NCI-H1694 (cell line): ENCODE data around the gene ZNF511.
"Not testable (repeated sequence)": the region's sequence is repeated elsewhere in the genome, so short reads cannot be mapped to it uniquely, and the experiment has no call there.

Experiments used
- DNase-seq: peaks from one replicate; lab custom pipeline; 2025; lab: John Stamatoyannopoulos, UW

ZNF511 gene

DNA sequence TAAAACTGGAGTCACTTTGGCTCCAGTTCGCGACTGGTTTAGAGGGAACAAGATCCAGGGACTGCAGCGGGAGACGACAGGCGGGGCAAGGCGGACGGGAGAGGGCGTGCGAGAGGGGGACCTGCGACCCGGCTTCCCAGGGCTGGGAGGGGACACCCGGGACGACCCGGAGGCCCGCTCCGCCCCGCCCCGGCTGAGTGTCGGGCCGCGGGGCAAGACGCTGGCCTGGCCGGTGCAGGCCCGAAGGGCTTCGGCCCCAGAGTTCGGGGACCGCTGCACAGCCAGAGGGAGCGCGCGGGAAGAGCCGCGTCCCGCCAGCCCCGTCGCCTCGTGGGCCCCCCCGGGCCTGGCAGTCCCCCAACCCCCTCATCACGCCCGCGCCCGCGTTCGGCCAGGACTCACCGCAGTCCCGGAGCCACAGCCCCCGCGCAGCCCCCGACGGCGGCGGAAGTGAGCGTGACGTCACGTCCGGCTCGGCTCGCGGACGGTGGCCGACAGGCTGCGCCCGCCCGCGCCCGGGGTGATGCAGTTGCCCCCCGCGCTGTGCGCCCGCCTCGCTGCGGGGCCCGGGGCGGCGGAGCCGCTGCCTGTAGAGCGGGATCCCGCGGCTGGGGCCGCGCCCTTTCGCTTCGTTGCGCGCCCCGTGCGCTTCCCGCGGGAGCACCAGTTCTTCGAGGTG is at the start of gene ZNF511, which contains the start of gene TUBGCP2:
TSS of gene ZNF511 (plus strand) at position 494 of the 679 bp plus-strand sequence. CDS start at position 524, 30 bp downstream.
TSS of gene TUBGCP2 (minus strand) at position 452 of the 679 bp plus-strand sequence. CDS start 5,931 bp downstream, outside the sequence.
- no peak for DNase-seq

- no peak for DNase-seq
Measured at GRCh38 chr10:133259602-133259989, 49.1 kb upstream of the ZNF511 start.

GRCh38 chr10:133260895-133261725 is 47.6 kb upstream of the ZNF511 start:
- no peak for DNase-seq

DNA sequence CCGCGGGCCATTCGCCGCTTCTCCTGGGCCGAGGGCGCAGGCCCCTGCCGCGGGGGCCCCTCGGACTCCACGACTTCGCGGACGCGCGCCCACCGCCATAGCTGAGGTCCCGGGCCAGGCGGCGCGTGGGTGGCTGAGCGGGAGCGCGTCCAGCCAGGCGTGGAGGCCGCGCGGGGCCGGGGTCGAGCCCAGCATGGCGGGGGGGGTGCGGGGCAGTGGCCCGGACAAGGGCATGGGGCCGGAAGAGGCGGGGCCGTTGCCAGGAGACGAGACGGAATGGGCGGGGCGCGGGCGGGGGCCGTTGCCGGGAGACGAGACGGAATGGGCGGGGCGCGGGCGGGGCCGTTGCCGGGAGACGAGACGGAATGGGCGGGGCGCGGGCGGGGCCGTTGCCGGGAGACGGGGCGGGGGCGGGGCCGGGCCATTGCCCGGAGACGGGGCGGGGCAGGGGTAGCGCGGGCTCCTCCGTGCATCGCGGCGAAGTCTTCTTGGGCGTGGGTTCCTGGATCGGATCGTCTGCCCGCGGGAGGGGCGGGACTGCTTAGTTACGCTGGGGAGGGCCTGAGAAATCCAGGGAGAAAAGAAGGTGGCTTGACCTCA is 46.9 kb upstream of the ZNF511 start:
- DNase-seq, result peak; percentile 12

DNA sequence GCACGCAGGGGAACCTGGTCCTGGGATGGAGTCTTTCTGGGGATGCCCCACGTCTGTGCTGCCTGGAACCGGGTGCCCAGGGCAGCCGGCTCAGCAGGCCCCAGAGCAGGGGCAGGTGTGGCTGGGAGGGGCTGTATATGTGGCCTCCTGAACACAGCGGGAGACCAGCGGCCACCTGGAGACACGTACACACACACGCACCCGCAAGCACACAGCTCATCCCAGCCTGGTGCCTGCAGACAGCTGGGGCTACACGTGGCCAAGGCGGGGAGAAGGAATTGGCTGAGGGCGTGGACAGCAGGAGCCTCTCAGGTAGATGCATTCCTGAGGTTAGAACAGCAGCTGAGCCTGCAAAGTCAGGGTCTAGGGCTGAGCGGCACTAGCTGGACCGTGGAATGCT is 46.0 kb upstream of the ZNF511 start:
- no peak for DNase-seq

DNA sequence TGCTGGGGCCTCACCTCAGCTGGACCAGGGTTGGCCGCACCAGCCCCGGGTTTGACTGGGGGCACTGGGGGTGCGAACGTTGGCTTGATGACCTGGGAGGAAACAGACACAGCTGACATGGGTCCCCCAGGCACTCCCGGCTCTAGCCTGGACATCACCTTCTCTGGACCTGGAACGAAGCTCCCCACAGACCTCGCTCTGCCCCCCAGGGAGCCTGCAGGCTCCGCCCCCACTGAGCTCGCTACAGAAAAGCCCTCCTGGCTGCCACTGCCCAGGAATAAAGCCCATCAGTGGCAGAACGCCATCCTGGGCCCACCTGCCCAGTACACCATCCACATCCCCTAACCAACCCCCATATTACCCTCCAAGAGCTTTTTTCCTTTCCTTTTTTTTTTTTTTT is 45.0 kb upstream of the ZNF511 start:
- DNase-seq, result no peak

- DNase-seq, result no peak
Measured at GRCh38 chr10:133264461-133264860, 44.3 kb upstream of the ZNF511 start.

- DNase-seq, result not testable (repeated sequence)
Measured at GRCh38 chr10:133265052-133265451, 43.7 kb upstream of the ZNF511 start.

GRCh38 chr10:133266056-133266795 is 42.5 kb upstream of the ZNF511 start:
- DNase-seq, result no peak

- DNase-seq, result no peak
Measured at GRCh38 chr10:133267293-133267692, 41.4 kb upstream of the ZNF511 start.

DNA sequence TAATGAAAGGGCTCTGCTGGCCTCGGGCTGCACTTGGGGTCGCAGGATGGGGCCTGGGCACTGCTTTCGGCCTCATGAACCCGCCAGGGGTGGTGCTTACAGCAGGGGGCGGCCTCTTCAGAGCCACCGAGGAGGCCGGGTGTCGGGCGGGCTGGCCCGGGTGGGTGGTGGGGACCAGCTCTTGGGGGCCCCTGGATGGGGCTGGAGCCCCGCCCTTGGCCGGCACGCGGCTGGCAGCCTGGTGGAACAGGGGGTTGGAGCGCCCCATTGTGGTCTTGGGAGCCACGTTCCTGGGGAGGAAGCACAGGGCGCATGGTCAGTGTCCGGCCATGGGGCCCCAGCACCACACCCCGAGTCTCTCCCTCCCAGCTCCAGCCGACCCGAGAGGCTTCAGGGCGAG is 40.9 kb upstream of the ZNF511 start:
- DNase-seq, result no peak

DNA sequence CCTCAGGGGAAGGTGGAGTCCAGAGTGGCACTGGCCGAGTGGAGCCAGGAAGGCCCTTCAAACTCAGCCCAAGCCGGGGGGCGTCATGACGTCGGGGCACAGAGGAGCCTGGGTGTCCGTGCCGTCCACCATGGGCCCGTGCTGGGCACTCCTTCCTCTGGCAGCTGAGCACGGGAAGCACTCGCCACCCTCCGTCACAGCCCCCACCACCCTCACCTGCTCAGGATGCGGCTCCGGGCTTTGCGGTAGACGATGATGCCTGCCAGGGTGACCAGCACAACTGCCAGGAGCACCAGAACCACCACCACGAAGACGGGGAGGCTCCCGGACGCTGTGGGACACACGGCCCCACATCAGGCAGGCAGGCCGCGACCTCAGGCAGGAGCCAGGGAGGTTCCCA is 40.2 kb upstream of the ZNF511 start:
- DNase-seq, result no peak

DNA sequence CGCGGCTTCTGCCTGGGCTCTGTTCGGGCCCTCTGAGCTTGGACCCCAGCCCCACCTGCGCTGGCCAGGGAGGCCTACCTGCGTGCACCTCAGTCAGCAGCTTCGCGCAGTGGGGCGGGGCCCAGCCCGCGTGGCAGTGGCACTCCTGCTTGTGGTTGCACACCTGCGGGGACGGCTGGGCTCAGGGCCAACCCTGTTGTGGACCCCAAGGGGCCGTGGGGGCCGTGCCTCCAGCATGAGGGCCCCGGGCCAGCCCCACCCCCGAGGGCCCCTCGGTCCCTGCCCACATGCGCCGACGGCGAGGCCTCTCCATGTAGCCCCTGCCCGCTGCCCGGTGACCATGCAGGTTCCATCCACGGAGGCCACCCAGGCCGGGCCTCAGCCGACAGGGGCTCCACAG is 39.3 kb upstream of the ZNF511 start:
- no peak for DNase-seq

- no peak for DNase-seq
Measured at GRCh38 chr10:133270204-133270603, 38.5 kb upstream of the ZNF511 start.

DNA sequence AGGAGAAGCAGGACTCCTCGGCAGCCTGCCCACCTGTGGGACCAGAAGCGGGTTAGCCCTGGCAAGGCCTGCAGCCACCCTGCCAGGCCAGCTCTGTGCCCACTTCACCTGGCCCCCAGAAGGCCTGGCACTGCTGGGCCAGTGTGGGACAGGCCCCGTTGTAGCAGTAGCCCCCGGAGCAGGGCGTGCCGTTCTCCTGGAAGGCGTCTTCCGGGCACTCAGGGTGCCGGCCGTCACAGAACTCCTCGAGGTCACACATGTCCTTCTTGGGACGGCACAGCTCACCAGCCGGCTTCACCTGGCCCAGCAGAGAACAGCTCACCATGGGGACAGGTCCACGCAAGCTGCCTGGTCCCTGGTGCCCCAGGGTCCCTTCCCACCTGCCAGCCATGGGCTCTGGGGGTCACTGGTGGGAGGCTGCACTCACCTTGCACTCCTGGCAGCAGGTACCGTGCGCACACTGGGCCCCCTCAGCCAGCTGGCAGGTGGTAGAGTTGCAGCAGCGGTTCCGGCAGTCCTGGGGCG is 37.9 kb upstream of the ZNF511 start:
- DNase-seq, result no peak

- DNase-seq, result no peak
Measured at GRCh38 chr10:133271521-133272300, 37.0 kb upstream of the ZNF511 start.

GRCh38 chr10:133272301-133272963 is 36.3 kb upstream of the ZNF511 start:
- DNase-seq, result no peak

DNA sequence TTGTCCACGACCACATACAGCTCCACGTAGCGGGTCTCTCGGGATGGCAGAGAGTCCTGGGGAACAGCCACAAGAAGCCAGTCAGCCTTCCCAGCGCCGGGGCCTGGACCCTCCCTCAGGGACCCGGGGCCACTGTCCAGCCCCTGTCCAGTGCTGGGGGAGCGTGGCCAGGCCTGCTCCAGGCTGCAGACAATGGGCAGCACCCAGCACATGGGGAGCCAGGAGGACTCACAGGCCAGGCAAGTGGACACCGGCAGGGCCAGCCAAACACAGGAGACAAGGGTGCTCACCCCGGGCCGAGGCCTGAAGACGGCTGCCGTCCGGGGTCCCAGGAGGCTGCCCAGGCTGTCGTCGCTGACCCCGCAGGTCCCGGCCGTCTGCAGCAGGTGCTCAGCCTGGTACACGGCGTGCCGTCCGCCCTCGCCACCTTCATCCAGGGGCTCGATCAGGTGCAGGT is 35.7 kb upstream of the ZNF511 start:
- no peak for DNase-seq

- no peak for DNase-seq
Measured at GRCh38 chr10:133273534-133274143, 35.1 kb upstream of the ZNF511 start.
